Muscle of leg (tissue), 11 donors: Measurements from ENCODE around the gene ATP2A3. TPM values are rescaled to one million over a fixed set of nuclear protein-coding genes. Genes with fewer than 3 reads are reported as not detected.
A peak's percentile ranks its signal among the peaks of the same experiment; 100 is the strongest.

Source experiments
- DNase-seq: peaks from one replicate; pipeline ENCODE4 v3.0.0; 2013
- H3K27ac ChIP-seq: one replicate; pipeline ENCODE4 v1.5.1; 2013; ENCODE audit warnings: mild to moderate bottlenecking, low read length, control low read depth
- H3K27me3 ChIP-seq: one replicate; pipeline ENCODE4 v1.6.1; 2013; ENCODE audit warnings: low read length; ENCODE audit not compliant: control insufficient read depth, insufficient read depth
- H3K36me3 ChIP-seq: one replicate; pipeline ENCODE4 v1.6.1; 2013; ENCODE audit warnings: low read length; ENCODE audit not compliant: control insufficient read depth, insufficient read depth
- H3K4me1 ChIP-seq: one replicate; pipeline ENCODE4 v1.6.1; 2013; ENCODE audit warnings: low read length; ENCODE audit not compliant: control insufficient read depth, insufficient read depth
- H3K4me3 ChIP-seq: one replicate; pipeline ENCODE4 v1.5.1; 2013; ENCODE audit warnings: low read length, control low read depth
- H3K9me3 ChIP-seq: replicated peaks from 2 replicates; pipeline ENCODE4 v1.6.1; 2013; ENCODE audit warnings: low read depth, low read length; ENCODE audit not compliant: control insufficient read depth
- whole genome bisulfite sequencing: methylation state at CpG from one replicate; pipeline ENCODE4 v1.1.5; 2013; ENCODE audit warnings: missing lambda C conversion rate; ENCODE audit not compliant: insufficient coverage; 5-methylcytosine and 5-hydroxymethylcytosine counted together
- polyA plus RNA-seq, 8 donors: library from polyadenylated mRNA; unstranded; fragments of 120-200 nt; gene quantifications; one replicate each; pipeline versions ENCODE4 v1.2.1 to v1.2.3, GENCODE V29; 2013; ENCODE audit warnings: inconsistent platforms in 1 of 8, low replicate concordance in 1 of 8; ENCODE audit not compliant: insufficient read length in 8 of 8, insufficient read depth in 1 of 8
- total RNA-seq: library from RNA; stranded (reverse); fragments of 120-200 nt; gene quantifications from one replicate; pipeline ENCODE4 v1.2.4, GENCODE V29; 2013

Gene ATP2A3
- total and polyA plus RNA-seq, 9 donors = 2.5 to 6.8 (median 4.5) TPM

GRCh38 chr17:3913531-3914311 is 50.5 kb downstream of the ATP2A3 start:
- Histone ChIP-seq H3K4me3 (no peak overlapping the region), H3K27ac (no peak overlapping the region), H3K4me1 (peaks cover 62% of the 10 kb centered on the region)

GRCh38 chr17:3912827-3913226 is 51.4 kb downstream of the ATP2A3 start:
- no peaks in the 10 kb centered on the region for H3K9me3 ChIP-seq
- H3K4me1 ChIP-seq = peaks cover 57% of the 10 kb centered on the region
- no peak overlapping the region for H3K4me3 ChIP-seq
- peak; percentile 1 for DNase-seq
- WGBS = no CpG with 5 or more reads among the region's 2 CpGs
- no peak overlapping the region for H3K27ac ChIP-seq
- no peaks in the 10 kb centered on the region for H3K36me3 ChIP-seq
- no peaks in the 10 kb centered on the region for H3K27me3 ChIP-seq

More at GRCh38 chr17:3913531-3914311, 50.5 kb downstream of the ATP2A3 start:
- WGBS = 24% methylated on average over 16 of the region's 17 CpGs
- Histone ChIP-seq H3K9me3 (no peaks in the 10 kb centered on the region), H3K27me3 (no peaks in the 10 kb centered on the region), H3K36me3 (no peaks in the 10 kb centered on the region)
- peak; percentile 79 for DNase-seq

- Histone ChIP-seq H3K9me3 (no peaks in the 10 kb centered on the region), H3K36me3 (no peaks in the 10 kb centered on the region), H3K4me3 (no peak overlapping the region), H3K27ac (peak overlapping the region; percentile 18), H3K27me3 (no peaks in the 10 kb centered on the region), H3K4me1 (peaks cover 44% of the 10 kb centered on the region)
- DNase-seq = peak; percentile 91
- 22% methylated on average over 25 of the region's 30 CpGs for WGBS
Observed at GRCh38 chr17:3911271-3912053, 52.8 kb downstream of the ATP2A3 start.

- no peaks in the 10 kb centered on the region for H3K27me3 ChIP-seq
- H3K4me1 ChIP-seq = peaks cover 38% of the 10 kb centered on the region
- no peaks in the 10 kb centered on the region for H3K36me3 ChIP-seq
- no peaks in the 10 kb centered on the region for H3K9me3 ChIP-seq
- H3K27ac ChIP-seq = peak overlapping the region; percentile 42
- H3K4me3 ChIP-seq = no peak overlapping the region
- DNase-seq = no peak
- WGBS = 81% methylated on average over 5 of the region's 11 CpGs
Observed at GRCh38 chr17:3910420-3911270, 53.6 kb downstream of the ATP2A3 start.

- DNase-seq = no peak
- Histone ChIP-seq H3K27ac (no peak overlapping the region), H3K4me3 (no peak overlapping the region), H3K36me3 (no peaks in the 10 kb centered on the region), H3K4me1 (peaks cover 39% of the 10 kb centered on the region), H3K27me3 (no peaks in the 10 kb centered on the region), H3K9me3 (no peaks in the 10 kb centered on the region)
- 82% methylated on average over 7 of the region's 12 CpGs for WGBS
Observed at GRCh38 chr17:3909257-3909656, 55.0 kb downstream of the ATP2A3 start.

- peaks cover 44% of the 10 kb centered on the region for H3K4me1 ChIP-seq
- no peaks in the 10 kb centered on the region for H3K36me3 ChIP-seq
- WGBS = 58% methylated on average over 11 of the region's 11 CpGs
Observed at GRCh38 chr17:3907483-3908216, 56.6 kb downstream of the ATP2A3 start.

GRCh38 chr17:3906881-3907280 is 57.4 kb downstream of the ATP2A3 start:
- Histone ChIP-seq H3K27ac (no peak overlapping the region), H3K36me3 (no peaks in the 10 kb centered on the region), H3K4me1 (peaks cover 43% of the 10 kb centered on the region), H3K4me3 (no peak overlapping the region), H3K9me3 (no peaks in the 10 kb centered on the region), H3K27me3 (no peaks in the 10 kb centered on the region)
- 76% methylated on average over 2 of the region's 4 CpGs for WGBS
- no peak for DNase-seq

More at GRCh38 chr17:3907483-3908216, 56.6 kb downstream of the ATP2A3 start:
- Histone ChIP-seq H3K27ac (no peak overlapping the region), H3K9me3 (no peaks in the 10 kb centered on the region), H3K27me3 (no peaks in the 10 kb centered on the region), H3K4me3 (no peak overlapping the region)
- no peak for DNase-seq

- no peaks in the 10 kb centered on the region for H3K9me3 ChIP-seq
- no peaks in the 10 kb centered on the region for H3K36me3 ChIP-seq
- no peak overlapping the region for H3K4me3 ChIP-seq
- DNase-seq = no peak
- 72% methylated on average over 5 of the region's 11 CpGs for WGBS
- H3K27ac ChIP-seq = no peak overlapping the region
- no peaks in the 10 kb centered on the region for H3K27me3 ChIP-seq
- peaks cover 33% of the 10 kb centered on the region for H3K4me1 ChIP-seq
Observed at GRCh38 chr17:3905017-3905520, 59.2 kb downstream of the ATP2A3 start.

GRCh38 chr17:3904501-3904900 is 59.7 kb downstream of the ATP2A3 start:
- Histone ChIP-seq H3K27ac (peak overlapping the region; percentile 21), H3K4me3 (no peak overlapping the region), H3K9me3 (no peaks in the 10 kb centered on the region), H3K36me3 (no peaks in the 10 kb centered on the region), H3K4me1 (peaks cover 33% of the 10 kb centered on the region), H3K27me3 (no peaks in the 10 kb centered on the region)
- WGBS = 64% methylated on average over 8 of the region's 15 CpGs
- DNase-seq = no peak
